PC-9 (cell line): ENCODE measurements around the gene CHST14. TPM values are rescaled to one million over a fixed set of nuclear protein-coding genes. Genes with fewer than 3 reads are reported as not detected.

Experiments
- BruUV-seq: library from RNA; stranded (reverse); fragments of 400-500 nt; replicated peaks from 2 replicates; lab custom pipeline; 2021; lab: Mats Ljungman, UMichigan
- CTCF ChIA-PET: fragments of 300-600 bp; sonication (Branson Sonifier 250); formaldehyde crosslinking; loops from one replicate; lab custom pipeline; 2022; ENCODE audit warnings: antibody characterized with exemption; lab: Charles Lee
- POLR2A ChIA-PET: fragments of 300-600 bp; sonication (Branson Sonifier 250); formaldehyde crosslinking; loops from one replicate; lab custom pipeline; 2022; ENCODE audit warnings: antibody characterized with exemption; ENCODE audit not compliant: unreplicated experiment; lab: Charles Lee
- DNase-seq, 2 experiments: peaks; one replicate each; pipeline versions ENCODE4 v3.0.0 to v3.0.0-alpha.2; 2015 to 2022; ENCODE audit warnings: mixed read lengths in 1 of 2
- H2AFZ ChIP-seq: fragments of 200-600 bp; sonication (generic); 2 replicates; pipeline ENCODE4 v1.8.1; 2017; ENCODE audit warnings: antibody characterized with exemption
- H3F3A ChIP-seq: fragments of 200-600 bp; sonication (generic); 2 replicates; pipeline ENCODE4 v1.8.1; 2017; ENCODE audit warnings: antibody characterized with exemption, mild to moderate bottlenecking, low read depth; ENCODE audit not compliant: insufficient read depth
- H3K27ac ChIP-seq: fragments of 200-600 bp; sonication (generic); 2 replicates; pipeline ENCODE4 v1.6.1; 2016; ENCODE audit warnings: mixed run types
- H3K27me3 ChIP-seq: fragments of 200-600 bp; sonication (generic); 2 replicates; pipeline ENCODE4 v1.6.1; 2016; ENCODE audit warnings: low read depth, mixed run types; ENCODE audit not compliant: insufficient read depth
- H3K36me3 ChIP-seq: fragments of 200-600 bp; sonication (generic); 2 replicates; pipeline ENCODE4 v1.6.1; 2016; ENCODE audit warnings: low read depth, mixed run types
- H3K4me1 ChIP-seq: fragments of 200-600 bp; sonication (generic); replicated peaks from 2 replicates; pipeline ENCODE4 v1.6.1; 2016; ENCODE audit warnings: mixed run types; ENCODE audit not compliant: insufficient read depth
- H3K4me2 ChIP-seq: fragments of 200-600 bp; sonication (generic); 2 replicates; pipeline ENCODE4 v1.6.1; 2017; ENCODE audit warnings: mixed run types
- H3K4me3 ChIP-seq: fragments of 200-600 bp; sonication (generic); 2 replicates; pipeline ENCODE4 v1.6.1; 2016; ENCODE audit warnings: mixed run types
- H3K79me2 ChIP-seq: fragments of 200-600 bp; sonication (generic); 2 replicates; pipeline ENCODE4 v1.6.1; 2017; ENCODE audit warnings: low read depth, mixed run types
- H3K9me2 ChIP-seq: fragments of 200-600 bp; sonication (generic); 2 replicates; pipeline ENCODE4 v1.8.1; 2017; ENCODE audit warnings: mild to moderate bottlenecking; ENCODE audit not compliant: insufficient read depth
- H3K9me3 ChIP-seq: fragments of 200-600 bp; sonication (generic); 2 replicates; pipeline ENCODE4 v1.8.1; 2016; ENCODE audit warnings: low read depth; ENCODE audit not compliant: insufficient read depth
- H4K20me1 ChIP-seq: fragments of 200-600 bp; sonication (generic); 2 replicates; pipeline ENCODE4 v1.8.1; 2017; ENCODE audit not compliant: insufficient read depth
- CTCF ChIP-seq: fragments of 200-600 bp; sonication (generic); conservative IDR thresholded peaks from 2 replicates; pipeline ENCODE4 v1.6.1; 2017; ENCODE audit warnings: mixed run types, antibody characterized with exemption, mild to moderate bottlenecking, moderate library complexity
- EZH2 ChIP-seq: fragments of 200-600 bp; sonication (generic); IDR thresholded peaks from 2 replicates; pipeline ENCODE4 v1.8.0; 2017; ENCODE audit warnings: antibody characterized with exemption, low read depth
- intact Hi-C: fragments of 100-400 bp; cut with micrococcal nuclease; formaldehyde crosslinking; loops from one replicate; pipeline ENCODE4 v1.10.0; 2022; ENCODE audit not compliant: unreplicated experiment
- total RNA-seq: library from RNA; stranded (reverse); gene quantifications from 2 replicates; pipeline ENCODE4 v1.2.3, GENCODE V29; 2021

The CHST14 gene
- total RNA-seq, 1 experiment from 2014 or later: 34.3 TPM

DNA sequence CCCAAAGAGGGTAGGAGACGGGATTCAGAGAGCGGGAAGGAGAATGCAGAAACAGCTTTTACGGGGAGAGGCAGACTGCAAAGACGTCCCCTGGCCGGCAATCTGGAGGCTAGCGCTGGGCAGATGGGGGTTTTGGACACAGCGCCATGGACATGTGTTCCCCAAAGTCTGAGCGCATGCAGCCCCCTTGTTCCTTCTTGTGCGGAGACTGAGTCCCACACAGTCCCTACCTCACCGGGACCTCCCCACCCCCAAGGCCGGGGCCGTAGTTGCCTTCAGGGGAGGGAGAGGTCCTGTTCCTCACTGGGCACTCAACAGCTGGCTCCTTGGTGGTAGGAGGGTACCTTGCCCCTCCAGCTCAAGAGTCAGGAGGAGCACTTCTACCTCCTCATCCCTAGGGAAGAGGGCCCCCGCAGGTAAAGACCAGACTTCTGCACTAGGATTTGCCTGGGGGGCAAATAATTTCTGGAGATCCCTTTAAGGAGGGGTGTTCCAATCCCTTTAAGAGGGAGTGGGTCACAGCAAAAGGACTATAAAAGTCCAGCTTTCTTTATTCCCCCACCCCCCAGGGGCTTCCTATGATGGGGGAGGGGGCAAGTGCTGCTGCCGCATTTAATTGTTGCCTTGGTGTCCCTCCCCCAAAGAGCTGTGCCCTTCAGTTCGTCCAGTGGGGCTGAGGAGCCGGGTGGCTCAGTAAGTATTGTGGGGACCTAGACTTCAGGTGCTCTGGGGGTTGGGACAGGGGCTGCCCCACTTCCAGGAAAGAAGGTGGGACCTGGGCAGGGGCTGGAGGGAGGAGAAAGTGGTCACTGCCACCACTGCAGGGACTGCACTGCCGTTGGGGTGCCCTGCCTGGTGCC, 33.7 kb upstream of the CHST14 start:
- BruUV-seq: no TSS peak
- Histone ChIP-seq H3F3A (peaks cover 6% of the 10 kb centered on the region; the same call in 1 of the 2 replicates), H3K9me3 (no peaks in the 10 kb centered on the region), H4K20me1 (no peaks in the 10 kb centered on the region), H2AFZ (no peak overlapping the region), H3K79me2 (no peaks in the 10 kb centered on the region; the same call in 1 of the 2 replicates), H3K9me2 (no peaks in the 10 kb centered on the region), H3K4me1 (peaks cover 9% of the 10 kb centered on the region; the same call in 1 of the 2 replicates), H3K4me2 (no peak overlapping the region), H3K27me3 (no peaks in the 10 kb centered on the region), H3K36me3 (no peaks in the 10 kb centered on the region), H3K4me3 (no peak overlapping the region), H3K27ac (no peak overlapping the region)
- TF ChIP-seq EZH2 (no peak), CTCF (no peak)
- intact Hi-C loops: no loop called here
- ChIA-PET POLR2A (interaction anchor here (0.6 kb wide), 1 partner anchor 33 kb away, joined by 3 read pairs; no protein-coding TSS in a partner anchor), CTCF (interaction anchor here (0.5 to 0.6 kb wide), 3 partner anchors 143 to 1156 kb away, joined by 3 to 14 read pairs (median 3); no protein-coding TSS in a partner anchor)
- DNase-seq: no peak

DNA sequence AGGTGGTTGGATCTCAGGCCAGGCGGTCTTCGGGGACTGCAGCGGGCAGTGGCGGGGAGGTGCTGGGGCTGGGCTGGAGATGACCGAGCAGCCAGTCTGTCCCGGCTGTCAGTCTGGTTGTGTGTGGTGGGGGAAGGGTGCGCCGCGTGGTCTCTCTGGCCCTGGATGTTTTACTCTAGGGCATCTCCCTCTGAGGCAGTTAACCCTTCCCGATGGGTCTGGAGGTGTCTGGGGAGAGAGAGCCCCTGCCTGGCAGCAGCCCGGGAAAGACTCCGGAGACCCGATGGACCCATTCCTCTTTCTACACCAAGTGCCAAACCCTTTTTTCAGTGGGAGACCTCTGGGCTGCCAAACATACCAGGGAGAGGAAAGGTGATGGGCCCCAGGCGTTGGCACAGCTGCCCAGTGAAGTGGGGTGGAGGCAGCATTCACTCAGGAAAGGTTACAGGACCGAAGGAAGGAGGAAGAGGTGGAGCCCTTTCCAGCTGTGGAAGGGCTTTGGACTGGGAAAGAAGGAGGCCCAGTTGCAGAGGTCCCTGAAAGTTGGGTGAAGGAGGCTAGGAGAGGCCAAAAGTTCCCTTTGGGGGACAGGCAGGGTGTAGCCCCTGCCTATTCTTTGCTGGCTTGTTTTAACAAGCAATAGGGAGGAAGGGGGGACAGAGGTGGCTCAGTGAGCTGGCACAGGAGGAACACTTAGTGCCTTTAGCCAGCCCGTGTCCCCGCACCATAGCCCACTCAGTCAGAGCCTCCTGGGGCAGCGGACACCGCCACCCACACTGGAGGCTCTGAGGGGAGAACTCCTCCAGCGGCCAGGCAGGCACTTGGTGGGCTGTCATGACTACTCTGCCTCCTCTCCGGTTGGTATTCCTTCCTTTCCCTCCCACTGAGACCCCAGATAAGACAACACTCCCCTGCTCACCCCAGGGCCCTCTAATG, 32.8 kb upstream of the CHST14 start:
- Histone ChIP-seq H3K9me3 (no peaks in the 10 kb centered on the region), H3K4me1 (peaks cover 9% of the 10 kb centered on the region; the same call in 1 of the 2 replicates), H4K20me1 (peaks cover 5% of the 10 kb centered on the region; the same call in 1 of the 2 replicates), H3K27me3 (no peaks in the 10 kb centered on the region), H3F3A (peaks cover 6% of the 10 kb centered on the region; the same call in 1 of the 2 replicates), H3K79me2 (peaks cover 9% of the 10 kb centered on the region), H3K36me3 (no peaks in the 10 kb centered on the region), H3K9me2 (no peaks in the 10 kb centered on the region), H3K4me3 (no peak overlapping the region), H3K27ac (no peak overlapping the region), H3K4me2 (0 out of 2 replicates have a peak overlapping the region, but pooled peaks have one; percentile 88), H2AFZ (no peak overlapping the region)
- POLR2A ChIA-PET: no interaction called here
- TF ChIP-seq EZH2 (no peak), CTCF (no peak)
- DNase-seq: no peak
- CTCF ChIA-PET: interaction anchor here (0.6 kb wide), 1 partner anchor 144 kb away, joined by 3 read pairs; no protein-coding TSS in a partner anchor
- no TSS peak for BruUV-seq
- intact Hi-C loops: no loop called here

DNA sequence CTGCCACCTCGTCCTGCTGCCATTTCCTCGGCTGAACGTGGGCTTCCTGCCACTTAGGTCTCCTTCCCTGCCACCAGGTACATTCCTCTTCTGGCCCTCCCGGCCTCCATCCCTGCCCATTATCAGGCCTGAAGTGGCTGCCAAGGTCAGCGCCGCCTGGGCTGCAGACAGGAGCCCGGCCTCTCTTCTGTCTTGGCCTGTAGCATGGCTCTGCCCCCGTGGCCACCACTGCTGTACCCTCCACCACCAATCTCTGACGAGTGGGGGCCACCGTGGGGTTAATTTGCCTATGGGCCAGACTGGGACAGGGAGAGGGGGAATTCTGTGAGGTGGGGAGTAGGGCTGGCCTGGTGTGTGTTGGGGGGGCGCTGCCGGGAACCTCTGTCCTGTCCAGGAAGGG, 32.1 kb upstream of the CHST14 start:
- Histone ChIP-seq H3K4me3 (peak overlapping the region; percentile 66; the same call in 1 of the 2 replicates), H3K9me3 (no peaks in the 10 kb centered on the region), H3K4me1 (peaks cover 9% of the 10 kb centered on the region; the same call in 1 of the 2 replicates), H3K27ac (no peak overlapping the region), H3K27me3 (no peaks in the 10 kb centered on the region), H2AFZ (no peak overlapping the region), H3K9me2 (no peaks in the 10 kb centered on the region), H4K20me1 (peaks cover 6% of the 10 kb centered on the region), H3F3A (peaks cover 6% of the 10 kb centered on the region; the same call in 1 of the 2 replicates), H3K79me2 (peaks cover 16% of the 10 kb centered on the region), H3K4me2 (peak overlapping the region; percentile 88), H3K36me3 (no peaks in the 10 kb centered on the region)
- intact Hi-C loops: no loop called here
- CTCF ChIA-PET: no interaction called here
- BruUV-seq: no TSS peak
- TF ChIP-seq CTCF (no peak), EZH2 (no peak)
- no peak for DNase-seq
- POLR2A ChIA-PET: no interaction called here
